Astrocyte of the cerebellum (primary cell): ENCODE measurements around the gene KCNK3.
A peak's percentile ranks its signal among the peaks of the same experiment; 100 is the strongest.

Experiments
- DNase-seq: peaks from one replicate; pipeline ENCODE4 v3.0.0-alpha.2; 2011; ENCODE audit warnings: low read depth
- H3K4me3 ChIP-seq: 2 replicates; pipeline ENCODE4 v1.5.1; 2011; ENCODE audit warnings: mild to moderate bottlenecking, low read depth, low read length, moderate library complexity
- CTCF ChIP-seq: IDR thresholded peaks from 2 replicates; pipeline ENCODE4 v1.5.1; 2012; ENCODE audit warnings: low read length, low read depth, moderate library complexity, mild to moderate bottlenecking; ENCODE audit errors: missing control alignments
- in situ Hi-C: cut with HindIII; loops from 2 replicates; pipeline ENCODE4 v1.10.0; 2017; ENCODE audit warnings: low sequenced_read_pairs

KCNK3 gene

GRCh38 chr2:26764906-26765305 lies 72.4 kb downstream of the KCNK3 start:
- H3K4me3 ChIP-seq: peak overlapping the region; percentile 94
- DNase-seq: no peak
- no peak for TF ChIP-seq CTCF
- in situ Hi-C loops: no loop called here

- no peak for DNase-seq
- H3K4me3 ChIP-seq: peak overlapping the region; percentile 94
- no peak for TF ChIP-seq CTCF
- in situ Hi-C loops: no loop called here
Observed at GRCh38 chr2:26765475-26766200, 73.1 kb downstream of the KCNK3 start.

- no peak overlapping the region for H3K4me3 ChIP-seq
- in situ Hi-C loops: no loop called here
- TF ChIP-seq CTCF: no peak
- no peak for DNase-seq
Observed at GRCh38 chr2:26767129-26767528, 74.6 kb downstream of the KCNK3 start.

- no peak for TF ChIP-seq CTCF
- in situ Hi-C loops: no loop called here
- no peak for DNase-seq
- no peak overlapping the region for H3K4me3 ChIP-seq
Observed at GRCh38 chr2:26767894-26768487, 75.5 kb downstream of the KCNK3 start.

GRCh38 chr2:26768759-26769088 lies 76.2 kb downstream of the KCNK3 start:
- no peak for DNase-seq
- no peak overlapping the region for H3K4me3 ChIP-seq
- in situ Hi-C loops: no loop called here
- no peak for TF ChIP-seq CTCF

GRCh38 chr2:26769089-26769761 lies 76.7 kb downstream of the KCNK3 start:
- in situ Hi-C loops: no loop called here
- TF ChIP-seq CTCF: no peak
- no peak overlapping the region for H3K4me3 ChIP-seq
- DNase-seq: no peak
